Loucy (cell line): ENCODE measurements around the gene DDR2.

Experiments
- H2AFZ ChIP-seq: fragments of 200-600 bp; sonication (generic); 2 replicates; pipeline ENCODE4 v1.6.0; 2016; ENCODE audit warnings: antibody characterized with exemption, mild to moderate bottlenecking, low read length, moderate library complexity
- H3F3A ChIP-seq: fragments of 200-600 bp; 2 replicates; pipeline ENCODE4 v1.6.0; 2016; ENCODE audit warnings: antibody characterized with exemption, low read depth, mild to moderate bottlenecking
- H3K27me3 ChIP-seq: fragments of 200-600 bp; sonication (generic); 2 replicates; pipeline ENCODE4 v1.6.1; 2014; ENCODE audit warnings: low read length, mild to moderate bottlenecking; ENCODE audit not compliant: insufficient read depth, poor library complexity, severe bottlenecking
- H3K36me3 ChIP-seq: fragments of 200-600 bp; sonication (generic); 2 replicates; pipeline ENCODE4 v1.6.1; 2016; ENCODE audit warnings: low read length; ENCODE audit not compliant: insufficient read depth
- H3K4me1 ChIP-seq: fragments of 200-600 bp; sonication (generic); 2 replicates; pipeline ENCODE4 v1.5.1; 2014; ENCODE audit warnings: low read length, mild to moderate bottlenecking; ENCODE audit not compliant: insufficient read depth, poor library complexity, severe bottlenecking
- H3K4me2 ChIP-seq: fragments of 200-600 bp; sonication (generic); 2 replicates; pipeline ENCODE4 v1.6.0; 2014; ENCODE audit warnings: antibody characterized with exemption, low read length, low read depth, mild to moderate bottlenecking; ENCODE audit not compliant: poor library complexity, severe bottlenecking
- H3K4me3 ChIP-seq: fragments of 200-600 bp; sonication (generic); 2 replicates; pipeline ENCODE4 v1.5.1; 2014; ENCODE audit warnings: low read length, mild to moderate bottlenecking, mixed read lengths; ENCODE audit not compliant: poor library complexity, severe bottlenecking
- H3K79me2 ChIP-seq: fragments of 200-600 bp; sonication (generic); 2 replicates; pipeline ENCODE4 v1.6.1; 2014; ENCODE audit warnings: low read length; ENCODE audit not compliant: insufficient read depth
- H3K9ac ChIP-seq: fragments of 200-600 bp; sonication (generic); 2 replicates; pipeline ENCODE4 v1.6.0; 2014; ENCODE audit warnings: mild to moderate bottlenecking, low read depth, low read length, moderate library complexity; ENCODE audit not compliant: poor library complexity, severe bottlenecking
- H3K9me2 ChIP-seq: fragments of 200-600 bp; sonication (generic); replicated peaks from 2 replicates; pipeline ENCODE4 v1.6.1; 2016; ENCODE audit warnings: low read depth, low read length, mixed read lengths
- H3K9me3 ChIP-seq: fragments of 200-600 bp; sonication (generic); 2 replicates; pipeline ENCODE4 v1.6.1; 2014; ENCODE audit warnings: mild to moderate bottlenecking, antibody characterized with exemption, low read length, low read depth; ENCODE audit not compliant: insufficient read depth
- H4K20me1 ChIP-seq: fragments of 200-600 bp; sonication (generic); 2 replicates; pipeline ENCODE4 v1.6.0; 2014; ENCODE audit warnings: antibody characterized with exemption, low read length, mild to moderate bottlenecking; ENCODE audit not compliant: insufficient read depth, poor library complexity, severe bottlenecking
- CTCF ChIP-seq: fragments of 200-600 bp; sonication (generic); conservative IDR thresholded peaks from 2 replicates; pipeline ENCODE4 v1.5.1; 2014; ENCODE audit warnings: mild to moderate bottlenecking, antibody characterized with exemption, low read length
- EZH2phosphoT487 ChIP-seq: fragments of 200-600 bp; IDR thresholded peaks from 2 replicates; pipeline ENCODE4 v1.6.1; 2018; ENCODE audit warnings: antibody characterized with exemption, mild to moderate bottlenecking, moderate library complexity, borderline replicate concordance

Gene DDR2

GRCh38 chr1:162633081-162633762 lies 958 bp downstream of the DDR2 start:
- Histone ChIP-seq H3K9me2 (no peaks in the 10 kb centered on the region), H3K27me3 (no peaks in the 10 kb centered on the region), H3K9me3 (no peaks in the 10 kb centered on the region), H3K79me2 (no peaks in the 10 kb centered on the region), H3K4me1 (no peaks in the 10 kb centered on the region), H3K9ac (no peak overlapping the region), H2AFZ (0 out of 2 replicates have a peak overlapping the region, but pooled peaks have one; percentile 4), H3K36me3 (no peaks in the 10 kb centered on the region), H3K4me2 (no peak overlapping the region), H3F3A (no peaks in the 10 kb centered on the region), H4K20me1 (no peaks in the 10 kb centered on the region), H3K4me3 (no peak overlapping the region)
- TF ChIP-seq CTCF (no peak), EZH2phosphoT487 (no peak)

GRCh38 chr1:162635418-162635817 lies 3.2 kb downstream of the DDR2 start:
- TF ChIP-seq EZH2phosphoT487 (no peak), CTCF (no peak)
- Histone ChIP-seq H3K4me1 (no peaks in the 10 kb centered on the region), H3K27me3 (no peaks in the 10 kb centered on the region), H3F3A (no peaks in the 10 kb centered on the region), H2AFZ (no peak overlapping the region), H3K9me3 (no peaks in the 10 kb centered on the region), H3K79me2 (no peaks in the 10 kb centered on the region), H3K4me3 (no peak overlapping the region), H4K20me1 (no peaks in the 10 kb centered on the region), H3K4me2 (no peak overlapping the region), H3K9ac (no peak overlapping the region), H3K9me2 (no peaks in the 10 kb centered on the region), H3K36me3 (no peaks in the 10 kb centered on the region)

- Histone ChIP-seq H3K79me2 (no peaks in the 10 kb centered on the region), H3K27me3 (no peaks in the 10 kb centered on the region), H3F3A (no peaks in the 10 kb centered on the region), H3K4me1 (no peaks in the 10 kb centered on the region), H3K4me3 (no peak overlapping the region), H3K36me3 (no peaks in the 10 kb centered on the region), H2AFZ (no peak overlapping the region), H3K9me3 (no peaks in the 10 kb centered on the region), H3K9me2 (no peaks in the 10 kb centered on the region), H3K9ac (no peak overlapping the region), H3K4me2 (no peak overlapping the region), H4K20me1 (no peaks in the 10 kb centered on the region)
- TF ChIP-seq EZH2phosphoT487 (no peak), CTCF (no peak)
Measured at GRCh38 chr1:162639718-162640117, 7.5 kb downstream of the DDR2 start.
